HCT116 (cell line): ENCODE results near the gene B3GNT4. TPM values are rescaled to one million over a fixed set of nuclear protein-coding genes. Genes with fewer than 3 reads are reported as not detected.

Experiments used
- ATAC-seq: fragments of 200-7000 bp; cut with Tn5 transposase; 2 replicates; pipeline ENCODE4 v1.9.1; 2020; ENCODE audit warnings: mild to moderate bottlenecking, moderate library complexity
- BruUV-seq: library from RNA; stranded (reverse); fragments of 400-500 nt; replicated peaks from 2 replicates; lab custom pipeline; 2021; lab: Mats Ljungman, UMichigan
- CTCF ChIA-PET: fragments of 300-600 bp; sonication (Branson Sonifier 250); formaldehyde crosslinking; loops from one replicate; lab custom pipeline; 2021; ENCODE audit warnings: antibody characterized with exemption; lab: Charles Lee
- POLR2A ChIA-PET: fragments of 300-600, 350-600 bp; sonication (Branson Sonifier 250); formaldehyde crosslinking; loops from one replicate; lab custom pipeline; 2021; ENCODE audit warnings: antibody characterized with exemption; lab: Charles Lee
- RAD21 ChIA-PET, 2 experiments: fragments of 300-600 bp; sonication (Branson Sonifier 250); formaldehyde crosslinking; loops; one replicate each; lab custom pipeline; 2023; ENCODE audit warnings: low total read pairs in 2 of 2; ENCODE audit not compliant: uncharacterized antibody in 2 of 2, unreplicated experiment in 2 of 2, low non-redundant PET in 1 of 2; lab: Charles Lee
- DNase-seq: peaks from one replicate; pipeline ENCODE4 v3.0.0-alpha.2; 2010; ENCODE audit warnings: low read depth, low spot score
- H2AFZ ChIP-seq: fragments of 200-600 bp; shearing (Covaris generic), sonication (generic); 2 replicates; pipeline ENCODE4 v1.6.1; 2017; ENCODE audit warnings: low read depth, mixed run types, mixed read lengths, antibody characterized with exemption, low read length; ENCODE audit not compliant: poor library complexity, severe bottlenecking
- H3K27ac ChIP-seq: 2 replicates; pipeline ENCODE4 v1.5.1; 2012; ENCODE audit warnings: low read depth, low read length
- H3K27me3 ChIP-seq: fragments of 200-600 bp; sonication (generic); 2 replicates; pipeline ENCODE4 v1.6.1; 2016; ENCODE audit warnings: mixed run types, low read length, mixed read lengths; ENCODE audit not compliant: insufficient read depth
- H3K36me3 ChIP-seq, 2 experiments: fragments of 200-500 bp in 1 of 2; fragments of 200-600 bp in 1 of 2; sonication (Bioruptor generic) in 1 of 2; sonication (generic) in 1 of 2; 2 replicates each; pipeline versions ENCODE4 v1.5.1 to v1.6.1; 2014 to 2016; ENCODE audit warnings: low read length in 2 of 2, inconsistent platforms in 1 of 2, mixed read lengths in 1 of 2, mixed run types in 1 of 2; ENCODE audit not compliant: insufficient read depth in 2 of 2, control insufficient read depth in 1 of 2
- H3K4me1 ChIP-seq, 2 experiments: fragments of 200-600 bp in 1 of 2; sonication (generic) in 1 of 2; 2 replicates each; pipeline versions ENCODE4 v1.5.1 to v1.6.1; 2012 to 2017; ENCODE audit warnings: low read length in 2 of 2, inconsistent platforms in 1 of 2, mild to moderate bottlenecking in 1 of 2, mixed read lengths in 1 of 2, mixed run types in 1 of 2, moderate library complexity in 1 of 2; ENCODE audit not compliant: insufficient read depth in 2 of 2, control insufficient read depth in 1 of 2
- H3K4me2 ChIP-seq: fragments of 200-600 bp; sonication (generic); 2 replicates; pipeline ENCODE4 v1.6.1; 2017; ENCODE audit warnings: mixed run types, low read length, mixed read lengths
- H3K4me3 ChIP-seq, 2 experiments: fragments of 200-600 bp in 1 of 2; sonication (generic) in 1 of 2; replicated peaks in 1 of 2; 2 replicates each; pipeline ENCODE4 v1.5.1; 2011 to 2016; ENCODE audit warnings: low read length in 2 of 2, control low read depth in 1 of 2, low read depth in 1 of 2, mild to moderate bottlenecking in 1 of 2, mixed read lengths in 1 of 2, mixed run types in 1 of 2
- H3K79me2 ChIP-seq: fragments of 200-600 bp; sonication (generic); 2 replicates; pipeline ENCODE4 v1.6.1; 2017; ENCODE audit warnings: mild to moderate bottlenecking, mixed run types, low read length, moderate library complexity, mixed read lengths; ENCODE audit not compliant: insufficient read depth
- H3K9ac ChIP-seq: fragments of 200-600 bp; sonication (generic); 2 replicates; pipeline ENCODE4 v1.6.1; 2016; ENCODE audit warnings: low read length, mixed read lengths
- H3K9me2 ChIP-seq: fragments of 200-600 bp; sonication (generic), shearing (Covaris generic); 2 replicates; pipeline ENCODE4 v1.6.1; 2017; ENCODE audit warnings: mixed run types, mild to moderate bottlenecking, moderate library complexity; ENCODE audit not compliant: insufficient read depth
- H3K9me3 ChIP-seq, 2 experiments: fragments of 200-500 bp in 1 of 2; fragments of 200-600 bp in 1 of 2; sonication (Bioruptor generic) in 1 of 2; sonication (generic) in 1 of 2; 2 replicates each; pipeline ENCODE4 v1.6.1; 2014 to 2017; ENCODE audit warnings: low read length in 2 of 2, mixed read lengths in 2 of 2, inconsistent platforms in 1 of 2, low read depth in 1 of 2, mild to moderate bottlenecking in 1 of 2, mixed run types in 1 of 2, moderate library complexity in 1 of 2; ENCODE audit not compliant: control insufficient read depth in 1 of 2, insufficient read depth in 1 of 2
- H4K20me1 ChIP-seq: fragments of 200-600 bp; sonication (generic), shearing (Covaris generic); 2 replicates; pipeline ENCODE4 v1.6.1; 2017; ENCODE audit warnings: mixed run types, mild to moderate bottlenecking, moderate library complexity; ENCODE audit not compliant: insufficient read depth
- CEBPB ChIP-seq: IDR thresholded peaks from 2 replicates; pipeline ENCODE4 v1.6.1; 2012; ENCODE audit warnings: low read depth
- EZH2 ChIP-seq: fragments of 200-600 bp; sonication (generic); IDR thresholded peaks from 2 replicates; pipeline ENCODE4 v1.6.1; 2017; ENCODE audit warnings: antibody characterized with exemption, mixed run types
- FOSL1 ChIP-seq: IDR thresholded peaks from 2 replicates; pipeline ENCODE4 v1.6.1; 2012; ENCODE audit warnings: low read depth
- POLR2A ChIP-seq: IDR thresholded peaks from 2 replicates; pipeline ENCODE4 v1.7.0; 2011; ENCODE audit warnings: borderline replicate concordance; ENCODE audit not compliant: insufficient read depth, insufficient read length; ENCODE audit errors: extremely low read depth
- RAD21 ChIP-seq: IDR thresholded peaks from 2 replicates; pipeline ENCODE4 v1.6.1; 2012; ENCODE audit warnings: low read depth, mild to moderate bottlenecking
- SIN3A ChIP-seq: IDR thresholded peaks from 2 replicates; pipeline ENCODE4 v1.6.1; 2012; ENCODE audit warnings: low read depth
- SP1 ChIP-seq: IDR thresholded peaks from 2 replicates; pipeline ENCODE4 v1.6.1; 2012; ENCODE audit warnings: low read depth
- SRF ChIP-seq: IDR thresholded peaks from 2 replicates; pipeline ENCODE4 v1.6.1; 2012; ENCODE audit warnings: low read depth
- ZFX ChIP-seq: fragments of 450-650 bp; IDR thresholded peaks from 2 replicates; pipeline ENCODE4 v1.6.1; 2017
- ZNF274 ChIP-seq: fragments of 200-500 bp; sonication (Bioruptor generic); IDR thresholded peaks from 2 replicates; pipeline ENCODE4 v1.6.1; 2014; ENCODE audit warnings: mild to moderate bottlenecking, low read depth, low read length, inconsistent platforms
- intact Hi-C: fragments of 100-400 bp; cut with micrococcal nuclease; formaldehyde crosslinking; loops from 2 replicates; pipeline ENCODE4 v1.10.0; 2022
- total RNA-seq: library from RNA; stranded (reverse); gene quantifications from one replicate; pipeline ENCODE4 v1.2.1, GENCODE V29; 2021; ENCODE audit not compliant: unreplicated experiment
- TF ChIP-seq, protein P1 (sequence below), 3 experiments: fragments of 200-600 bp in 1 of 3; sonication (generic) in 1 of 3; IDR thresholded peaks in 2 of 3; conservative IDR thresholded peaks in 1 of 3; 2 replicates each; pipeline ENCODE4 v1.5.1; 2012 to 2017; ENCODE audit warnings: low read depth in 2 of 3, low read length in 2 of 3, antibody characterized with exemption in 1 of 3, borderline replicate concordance in 1 of 3, control low read depth in 1 of 3, mild to moderate bottlenecking in 1 of 3, mixed read lengths in 1 of 3, mixed run types in 1 of 3, moderate library complexity in 1 of 3; ENCODE audit not compliant: insufficient read depth in 1 of 3
- TF ChIP-seq, protein P2 (sequence below): IDR thresholded peaks from 2 replicates; pipeline ENCODE4 v1.6.1; 2012; ENCODE audit warnings: low read depth
- TF ChIP-seq, protein P3 (sequence below): IDR thresholded peaks from 2 replicates; pipeline ENCODE4 v1.6.1; 2011; ENCODE audit warnings: mild to moderate bottlenecking, low read length, moderate library complexity; ENCODE audit not compliant: insufficient replicate concordance; ENCODE audit errors: extremely low read depth
- TF ChIP-seq, protein P4 (sequence below): IDR thresholded peaks from 2 replicates; pipeline ENCODE4 v1.6.1; 2012

The B3GNT4 gene
- total RNA-seq, 1 experiment from 2014 or later = 7.1 TPM

DNA sequence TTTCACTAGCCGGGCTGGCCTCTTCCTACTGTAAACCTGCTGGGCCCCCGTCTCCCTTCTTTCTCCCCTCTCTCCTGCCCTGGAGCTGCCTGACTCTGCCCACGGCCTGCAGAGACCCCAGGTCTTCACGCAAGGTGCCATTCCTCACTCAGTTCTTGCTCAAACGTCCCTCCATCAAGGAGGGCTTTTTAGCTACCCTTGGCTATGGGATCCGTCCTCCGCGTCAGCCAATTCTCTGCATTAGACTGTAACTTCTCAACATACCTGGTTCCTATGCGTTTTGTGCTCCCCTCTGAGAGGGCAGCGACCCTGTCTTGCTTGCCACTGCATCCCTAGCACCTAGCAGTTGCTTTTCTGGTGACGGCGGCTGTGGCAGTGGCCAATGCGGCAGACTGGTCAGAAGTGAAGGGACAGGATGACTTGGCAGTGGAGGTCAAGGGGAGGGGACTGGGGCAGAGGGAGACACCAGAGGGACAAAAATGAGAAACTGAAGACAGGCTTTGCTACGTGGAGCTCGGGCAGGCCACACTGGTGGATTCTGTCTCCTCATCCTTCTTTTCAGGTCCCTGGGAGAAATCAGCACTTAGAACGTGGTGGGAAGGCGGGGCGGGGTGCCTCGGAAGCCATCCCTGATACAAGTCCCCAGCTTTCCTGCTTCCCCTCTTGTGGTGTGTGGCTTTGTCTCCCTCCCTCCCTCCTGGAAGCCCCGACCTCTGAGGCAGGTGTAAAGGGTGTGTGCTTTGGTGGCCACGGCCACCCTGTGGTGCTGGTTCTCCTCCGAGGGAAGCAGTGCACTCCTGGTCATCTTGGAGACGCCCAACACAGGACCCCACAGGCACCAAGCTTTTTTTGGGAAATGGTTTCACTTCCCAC is 1.8 kb downstream of the B3GNT4 start (continued):
- TF ChIP-seq, protein P1, sequence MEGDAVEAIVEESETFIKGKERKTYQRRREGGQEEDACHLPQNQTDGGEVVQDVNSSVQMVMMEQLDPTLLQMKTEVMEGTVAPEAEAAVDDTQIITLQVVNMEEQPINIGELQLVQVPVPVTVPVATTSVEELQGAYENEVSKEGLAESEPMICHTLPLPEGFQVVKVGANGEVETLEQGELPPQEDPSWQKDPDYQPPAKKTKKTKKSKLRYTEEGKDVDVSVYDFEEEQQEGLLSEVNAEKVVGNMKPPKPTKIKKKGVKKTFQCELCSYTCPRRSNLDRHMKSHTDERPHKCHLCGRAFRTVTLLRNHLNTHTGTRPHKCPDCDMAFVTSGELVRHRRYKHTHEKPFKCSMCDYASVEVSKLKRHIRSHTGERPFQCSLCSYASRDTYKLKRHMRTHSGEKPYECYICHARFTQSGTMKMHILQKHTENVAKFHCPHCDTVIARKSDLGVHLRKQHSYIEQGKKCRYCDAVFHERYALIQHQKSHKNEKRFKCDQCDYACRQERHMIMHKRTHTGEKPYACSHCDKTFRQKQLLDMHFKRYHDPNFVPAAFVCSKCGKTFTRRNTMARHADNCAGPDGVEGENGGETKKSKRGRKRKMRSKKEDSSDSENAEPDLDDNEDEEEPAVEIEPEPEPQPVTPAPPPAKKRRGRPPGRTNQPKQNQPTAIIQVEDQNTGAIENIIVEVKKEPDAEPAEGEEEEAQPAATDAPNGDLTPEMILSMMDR (IDR thresholded peaks at IDR 0.05 in 2 of 3, conservative IDR thresholded peaks at IDR 0.05 in 1 of 3; ENCODE audit: borderline replicate concordance in 1 of 3, insufficient read depth in 1 of 3, low read depth in 2 of 3, low read length in 2 of 3) = no peak

DNA sequence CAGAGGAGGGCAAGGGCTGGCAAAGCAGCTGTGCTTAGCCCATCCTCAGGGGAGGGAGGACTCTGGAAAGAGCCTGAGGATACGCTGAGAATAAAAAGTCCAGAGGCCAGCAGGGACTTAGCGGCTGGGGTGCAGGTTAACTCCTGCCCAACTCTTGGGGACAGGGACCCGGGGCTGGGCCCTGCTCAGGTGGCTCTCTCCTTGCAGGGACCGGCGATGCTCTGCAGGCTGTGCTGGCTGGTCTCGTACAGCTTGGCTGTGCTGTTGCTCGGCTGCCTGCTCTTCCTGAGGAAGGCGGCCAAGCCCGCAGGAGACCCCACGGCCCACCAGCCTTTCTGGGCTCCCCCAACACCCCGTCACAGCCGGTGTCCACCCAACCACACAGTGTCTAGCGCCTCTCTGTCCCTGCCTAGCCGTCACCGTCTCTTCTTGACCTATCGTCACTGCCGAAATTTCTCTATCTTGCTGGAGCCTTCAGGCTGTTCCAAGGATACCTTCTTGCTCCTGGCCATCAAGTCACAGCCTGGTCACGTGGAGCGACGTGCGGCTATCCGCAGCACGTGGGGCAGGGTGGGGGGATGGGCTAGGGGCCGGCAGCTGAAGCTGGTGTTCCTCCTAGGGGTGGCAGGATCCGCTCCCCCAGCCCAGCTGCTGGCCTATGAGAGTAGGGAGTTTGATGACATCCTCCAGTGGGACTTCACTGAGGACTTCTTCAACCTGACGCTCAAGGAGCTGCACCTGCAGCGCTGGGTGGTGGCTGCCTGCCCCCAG is 2.8 kb downstream of the B3GNT4 start:
- Histone ChIP-seq H3K9me3 (no peaks in the 10 kb centered on the region), H3K4me1 (peaks cover 2 to 31% of the 10 kb centered on the region in 2 experiments; a peak in 3 of 4 replicates), H2AFZ (no peak overlapping the region), H3K9ac (no peak overlapping the region), H3K79me2 (peaks cover 5% of the 10 kb centered on the region), H3K27me3 (no peaks in the 10 kb centered on the region), H3K9me2 (no peaks in the 10 kb centered on the region), H3K27ac (no peak overlapping the region), H3K36me3 (peaks cover 18 to 21% of the 10 kb centered on the region in 2 experiments; a peak in 3 of 4 replicates), H4K20me1 (no peaks in the 10 kb centered on the region), H3K4me3 (no peak overlapping the region), H3K4me2 (no peak overlapping the region)
- ChIA-PET POLR2A (no interaction called here), RAD21 (no interaction called here), CTCF (no interaction called here)
- intact Hi-C loops = no loop called here
- no peak for ATAC-seq
- no peak for DNase-seq
- no TSS peak for BruUV-seq
- TF ChIP-seq RAD21 (no peak), SP1 (no peak), ZFX (no peak), CEBPB (no peak), SIN3A (no peak), SRF (no peak), POLR2A (no peak), ZNF274 (no peak), FOSL1 (no peak), EZH2 (no peak)
- TF ChIP-seq, protein P2, sequence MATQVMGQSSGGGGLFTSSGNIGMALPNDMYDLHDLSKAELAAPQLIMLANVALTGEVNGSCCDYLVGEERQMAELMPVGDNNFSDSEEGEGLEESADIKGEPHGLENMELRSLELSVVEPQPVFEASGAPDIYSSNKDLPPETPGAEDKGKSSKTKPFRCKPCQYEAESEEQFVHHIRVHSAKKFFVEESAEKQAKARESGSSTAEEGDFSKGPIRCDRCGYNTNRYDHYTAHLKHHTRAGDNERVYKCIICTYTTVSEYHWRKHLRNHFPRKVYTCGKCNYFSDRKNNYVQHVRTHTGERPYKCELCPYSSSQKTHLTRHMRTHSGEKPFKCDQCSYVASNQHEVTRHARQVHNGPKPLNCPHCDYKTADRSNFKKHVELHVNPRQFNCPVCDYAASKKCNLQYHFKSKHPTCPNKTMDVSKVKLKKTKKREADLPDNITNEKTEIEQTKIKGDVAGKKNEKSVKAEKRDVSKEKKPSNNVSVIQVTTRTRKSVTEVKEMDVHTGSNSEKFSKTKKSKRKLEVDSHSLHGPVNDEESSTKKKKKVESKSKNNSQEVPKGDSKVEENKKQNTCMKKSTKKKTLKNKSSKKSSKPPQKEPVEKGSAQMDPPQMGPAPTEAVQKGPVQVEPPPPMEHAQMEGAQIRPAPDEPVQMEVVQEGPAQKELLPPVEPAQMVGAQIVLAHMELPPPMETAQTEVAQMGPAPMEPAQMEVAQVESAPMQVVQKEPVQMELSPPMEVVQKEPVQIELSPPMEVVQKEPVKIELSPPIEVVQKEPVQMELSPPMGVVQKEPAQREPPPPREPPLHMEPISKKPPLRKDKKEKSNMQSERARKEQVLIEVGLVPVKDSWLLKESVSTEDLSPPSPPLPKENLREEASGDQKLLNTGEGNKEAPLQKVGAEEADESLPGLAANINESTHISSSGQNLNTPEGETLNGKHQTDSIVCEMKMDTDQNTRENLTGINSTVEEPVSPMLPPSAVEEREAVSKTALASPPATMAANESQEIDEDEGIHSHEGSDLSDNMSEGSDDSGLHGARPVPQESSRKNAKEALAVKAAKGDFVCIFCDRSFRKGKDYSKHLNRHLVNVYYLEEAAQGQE = no peak
- TF ChIP-seq, protein P3, sequence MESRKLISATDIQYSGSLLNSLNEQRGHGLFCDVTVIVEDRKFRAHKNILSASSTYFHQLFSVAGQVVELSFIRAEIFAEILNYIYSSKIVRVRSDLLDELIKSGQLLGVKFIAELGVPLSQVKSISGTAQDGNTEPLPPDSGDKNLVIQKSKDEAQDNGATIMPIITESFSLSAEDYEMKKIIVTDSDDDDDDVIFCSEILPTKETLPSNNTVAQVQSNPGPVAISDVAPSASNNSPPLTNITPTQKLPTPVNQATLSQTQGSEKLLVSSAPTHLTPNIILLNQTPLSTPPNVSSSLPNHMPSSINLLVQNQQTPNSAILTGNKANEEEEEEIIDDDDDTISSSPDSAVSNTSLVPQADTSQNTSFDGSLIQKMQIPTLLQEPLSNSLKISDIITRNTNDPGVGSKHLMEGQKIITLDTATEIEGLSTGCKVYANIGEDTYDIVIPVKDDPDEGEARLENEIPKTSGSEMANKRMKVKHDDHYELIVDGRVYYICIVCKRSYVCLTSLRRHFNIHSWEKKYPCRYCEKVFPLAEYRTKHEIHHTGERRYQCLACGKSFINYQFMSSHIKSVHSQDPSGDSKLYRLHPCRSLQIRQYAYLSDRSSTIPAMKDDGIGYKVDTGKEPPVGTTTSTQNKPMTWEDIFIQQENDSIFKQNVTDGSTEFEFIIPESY = no peak
- TF ChIP-seq, protein P4, sequence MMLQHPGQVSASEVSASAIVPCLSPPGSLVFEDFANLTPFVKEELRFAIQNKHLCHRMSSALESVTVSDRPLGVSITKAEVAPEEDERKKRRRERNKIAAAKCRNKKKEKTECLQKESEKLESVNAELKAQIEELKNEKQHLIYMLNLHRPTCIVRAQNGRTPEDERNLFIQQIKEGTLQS = no peak
